GM19351 (cell line): ENCODE data around the gene DNAH2.
"Not testable (repeated sequence)": the region's sequence is repeated elsewhere in the genome, so short reads cannot be mapped to it uniquely, and the experiment has no call there.

Experiments used
- ATAC-seq: cut with Tn5 transposase; IDR thresholded peaks from one replicate; pipeline ENCODE4 v1.9.1; 2021; ENCODE audit warnings: mild to moderate bottlenecking, moderate library complexity; ENCODE audit not compliant: unreplicated experiment

The DNAH2 gene

GRCh38 chr17:7774055-7774521, 56.5 kb downstream of the DNAH2 start:
- no peak for ATAC-seq

GRCh38 chr17:7775051-7775450, 57.5 kb downstream of the DNAH2 start:
- no peak for ATAC-seq

GRCh38 chr17:7777017-7777416, 59.5 kb downstream of the DNAH2 start:
- no peak for ATAC-seq

GRCh38 chr17:7780736-7781135, 63.2 kb downstream of the DNAH2 start:
- ATAC-seq, result no peak

- ATAC-seq, result peak; percentile 56
These were observed 63.9 kb downstream of the DNAH2 start for GRCh38 chr17:7781429-7781828.

- ATAC-seq, result no peak
These were observed 64.7 kb downstream of the DNAH2 start for GRCh38 chr17:7782240-7782639.

GRCh38 chr17:7786866-7787265, 69.3 kb downstream of the DNAH2 start:
- ATAC-seq, result no peak

GRCh38 chr17:7789131-7789530, 71.6 kb downstream of the DNAH2 start:
- ATAC-seq, result no peak

GRCh38 chr17:7790150-7790549, 72.6 kb downstream of the DNAH2 start:
- no peak for ATAC-seq

GRCh38 chr17:7792611-7793010, 75.1 kb downstream of the DNAH2 start:
- no peak for ATAC-seq

GRCh38 chr17:7794075-7794663, 76.6 kb downstream of the DNAH2 start:
- ATAC-seq, result no peak

GRCh38 chr17:7797976-7798375, 80.4 kb downstream of the DNAH2 start:
- ATAC-seq, result no peak

GRCh38 chr17:7798839-7799238, 81.3 kb downstream of the DNAH2 start:
- no peak for ATAC-seq

- ATAC-seq, result no peak
These were observed 86.4 kb downstream of the DNAH2 start for GRCh38 chr17:7803981-7804380.

- ATAC-seq, result no peak
These were observed 89.0 kb downstream of the DNAH2 start for GRCh38 chr17:7806587-7806986.

- no peak for ATAC-seq
These were observed 89.7 kb downstream of the DNAH2 start for GRCh38 chr17:7807206-7807605.

- no peak for ATAC-seq
These were observed 91.7 kb downstream of the DNAH2 start for GRCh38 chr17:7809086-7809790.

- ATAC-seq, result not testable (repeated sequence)
These were observed 92.3 kb downstream of the DNAH2 start for GRCh38 chr17:7809791-7810343.

GRCh38 chr17:7811251-7811650, 93.7 kb downstream of the DNAH2 start:
- ATAC-seq, result no peak

- no peak for ATAC-seq
These were observed 97.4 kb downstream of the DNAH2 start for GRCh38 chr17:7814969-7815368.

GRCh38 chr17:7816926-7817642, 99.5 kb downstream of the DNAH2 start:
- no peak for ATAC-seq

- no peak for ATAC-seq
These were observed 100.1 kb downstream of the DNAH2 start for GRCh38 chr17:7817643-7817964.
